Activated CD8-positive, alpha-beta memory T cell treated with anti-CD3 and anti-CD28 coated beads for 1 hour (primary cell): ENCODE results near the gene ALKBH5.

ENCODE experiments used
- DNase-seq, 2 donors: peaks; one replicate each; pipeline ENCODE4 v3.0.0-alpha.2; 2020; ENCODE audit warnings: low read depth in 1 of 2; ENCODE audit errors: extremely low read depth in 1 of 2

Gene ALKBH5

DNA sequence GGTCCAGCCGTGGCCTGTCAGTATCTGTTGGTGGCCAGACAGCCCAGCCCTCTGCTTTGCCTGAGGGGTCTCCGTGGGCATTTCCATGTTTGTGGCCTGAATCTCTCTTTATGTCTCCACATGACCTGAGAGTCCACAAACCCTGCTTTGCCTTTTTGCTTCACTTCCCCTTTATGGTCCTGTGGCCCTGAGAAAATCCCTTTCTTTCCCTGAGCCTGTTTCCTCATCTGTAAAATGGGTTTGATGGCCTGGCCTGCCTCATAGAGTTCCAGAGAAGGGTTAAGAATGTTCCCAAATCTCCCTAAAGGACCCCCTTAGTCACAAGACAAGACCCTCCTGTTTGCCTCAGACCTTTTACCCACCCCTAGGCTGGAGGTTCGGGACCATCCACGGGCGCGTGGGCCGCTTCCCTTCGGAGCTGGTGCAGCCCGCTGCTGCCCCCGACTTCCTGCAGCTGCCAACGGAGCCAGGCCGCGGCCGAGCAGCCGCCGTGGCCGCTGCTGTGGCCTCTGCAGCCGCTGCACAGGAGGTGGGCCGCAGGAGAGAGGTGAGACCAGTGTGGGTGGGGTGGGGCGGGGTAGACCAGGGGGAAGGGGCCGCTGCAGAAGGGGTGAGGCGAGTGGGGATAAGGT, 26.2 kb upstream of the ALKBH5 start:
- DNase-seq, result no peak

DNA sequence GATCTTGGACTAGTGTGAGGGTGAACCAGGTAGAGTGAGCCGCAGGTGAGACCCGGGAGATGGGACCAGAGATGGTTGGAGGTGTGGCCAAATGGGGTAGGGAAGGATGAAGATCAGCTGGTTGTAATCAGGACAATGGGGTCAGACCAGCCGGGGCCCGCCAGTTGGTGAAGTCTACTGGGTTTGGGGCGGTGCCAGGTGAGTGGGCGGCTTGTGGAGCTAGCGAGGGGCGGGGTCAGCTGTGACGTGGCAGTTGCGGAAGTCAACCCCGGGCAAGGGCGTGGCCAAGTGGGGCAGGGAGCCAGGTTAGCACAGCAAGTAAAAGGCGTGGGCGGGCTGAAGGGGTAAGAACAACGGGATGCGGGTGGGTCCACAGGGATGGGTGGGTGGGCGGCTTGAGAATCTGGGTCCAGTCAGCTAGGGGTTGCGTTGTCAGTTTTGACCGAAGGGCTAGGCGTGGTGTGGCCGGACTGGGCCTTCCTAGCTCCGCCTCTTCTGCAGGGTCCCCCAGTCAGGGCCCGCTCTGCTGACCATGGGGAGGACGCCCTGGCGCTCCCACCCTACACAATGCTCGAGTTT, 25.5 kb upstream of the ALKBH5 start:
- peak; percentile 91 to 92 for DNase-seq

GRCh38 chr17:18159551-18160120, 24.0 kb upstream of the ALKBH5 start:
- no peak for DNase-seq

GRCh38 chr17:18160128-18160856, 23.3 kb upstream of the ALKBH5 start:
- DNase-seq, result no peak

DNA sequence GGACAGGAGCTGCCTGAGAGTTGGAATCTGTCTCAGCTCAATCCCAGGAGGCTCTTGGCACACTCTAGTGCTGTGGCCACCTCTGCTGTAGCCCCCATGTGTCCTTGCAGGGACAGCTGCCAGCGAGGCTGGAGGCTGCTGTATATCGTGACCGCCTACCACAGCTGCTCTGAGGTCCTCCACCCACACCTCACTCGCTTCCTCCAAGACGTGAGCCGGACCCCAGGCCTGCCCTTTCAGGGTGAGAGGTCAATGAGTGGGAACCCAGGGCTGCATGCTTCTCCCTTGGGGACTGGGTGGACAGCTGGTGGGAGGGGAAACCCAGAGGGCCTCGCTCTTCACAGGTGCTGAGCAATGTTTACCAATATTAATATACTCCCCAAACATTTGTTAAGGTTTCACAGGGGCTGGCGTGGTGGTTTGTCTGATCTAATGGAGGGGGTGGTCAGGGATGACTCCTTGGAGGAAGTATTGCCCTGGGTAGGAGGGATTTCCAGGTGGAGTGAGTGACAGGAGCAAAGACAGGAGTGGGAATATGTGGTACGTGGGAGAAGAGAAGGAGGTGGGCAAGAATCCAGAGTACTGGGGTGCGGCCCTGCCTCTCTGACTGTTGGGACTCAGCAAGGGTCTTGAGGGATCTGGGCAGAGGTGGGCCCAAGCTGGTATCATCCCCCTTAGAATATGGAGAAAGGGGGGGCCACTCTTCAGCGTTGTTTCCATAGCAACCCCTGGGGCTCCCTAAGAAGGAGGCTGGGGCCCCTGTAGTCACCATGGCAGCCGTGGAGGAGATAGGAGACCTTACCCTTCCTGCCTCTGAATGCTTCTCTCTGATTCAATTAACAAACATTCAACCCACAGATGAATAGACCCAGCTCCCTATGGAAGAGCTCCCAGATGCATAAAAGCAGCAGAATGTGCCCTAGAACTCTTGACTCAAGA, 22.2 kb upstream of the ALKBH5 start:
- DNase-seq, result no peak

GRCh38 chr17:18163547-18163946, 20.1 kb upstream of the ALKBH5 start:
- no peak for DNase-seq

DNA sequence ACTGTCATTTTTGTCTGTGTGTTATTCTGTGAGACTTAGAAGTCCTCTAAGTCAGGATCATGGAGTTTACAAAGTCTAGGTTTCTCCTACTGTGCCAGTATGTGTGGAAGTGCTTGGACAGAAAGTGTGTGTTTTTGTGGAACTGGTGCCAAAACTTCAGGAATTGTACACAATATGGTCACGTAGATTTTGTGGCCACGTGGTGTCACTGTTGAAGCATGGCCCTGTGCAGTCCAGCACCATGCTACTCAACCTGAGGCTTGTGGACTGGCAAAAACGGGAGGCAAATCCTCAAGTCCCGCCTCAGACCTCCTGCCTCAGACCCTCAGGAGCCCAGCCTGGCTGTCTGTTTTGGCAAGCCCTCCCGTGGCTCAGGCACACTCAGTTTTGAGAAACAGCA, 16.7 kb upstream of the ALKBH5 start:
- DNase-seq, result no peak

GRCh38 chr17:18167421-18167820, 16.2 kb upstream of the ALKBH5 start:
- DNase-seq, result no peak

GRCh38 chr17:18172531-18173278, 10.9 kb upstream of the ALKBH5 start:
- no peak for DNase-seq

DNA sequence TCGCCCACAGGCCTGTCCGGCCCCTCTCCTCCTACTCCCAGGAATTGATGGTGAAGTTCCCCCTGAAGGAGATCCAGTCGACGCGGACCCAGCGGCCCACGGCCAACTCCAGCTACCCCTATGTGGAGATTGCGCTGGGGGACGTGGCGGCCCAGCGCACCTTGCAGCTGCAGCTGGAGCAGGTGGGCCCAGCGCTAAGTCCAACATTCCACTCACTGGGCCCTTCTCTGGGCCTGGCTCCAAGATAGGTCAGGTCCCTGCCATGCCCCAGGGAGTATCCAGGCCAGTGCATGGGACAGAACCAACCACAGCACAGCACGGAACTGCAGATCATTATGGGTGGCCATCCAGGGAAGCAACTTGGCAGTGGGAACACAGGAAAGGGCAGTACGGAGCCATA, 9.9 kb upstream of the ALKBH5 start:
- no peak for DNase-seq

DNA sequence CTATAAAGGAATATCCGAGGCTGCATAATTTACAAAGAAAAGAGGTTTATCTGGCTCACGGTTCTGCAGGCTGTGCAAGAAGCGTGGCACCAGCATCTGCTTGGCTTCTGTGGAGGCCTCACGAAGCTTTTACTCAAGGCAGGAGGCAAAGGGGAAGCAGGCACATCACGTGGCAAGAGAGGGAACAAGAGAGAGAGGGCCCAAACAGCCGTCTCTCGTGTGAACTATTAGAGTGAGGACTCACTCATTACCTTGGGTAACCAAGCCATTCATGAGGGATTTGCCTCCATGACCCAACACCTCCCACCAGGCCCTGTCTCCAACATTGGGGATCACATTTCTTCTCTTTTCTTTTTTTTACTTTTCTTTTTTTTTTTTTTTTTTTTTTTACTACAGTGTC, 7.5 kb upstream of the ALKBH5 start:
- no peak for DNase-seq

GRCh38 chr17:18177133-18177532, 6.5 kb upstream of the ALKBH5 start:
- DNase-seq, result no peak

- no peak for DNase-seq
Observed at GRCh38 chr17:18177722-18178121, 5.9 kb upstream of the ALKBH5 start.

- DNase-seq, result no peak
Observed at GRCh38 chr17:18179196-18179595, 4.4 kb upstream of the ALKBH5 start.

- no peak for DNase-seq
Observed at GRCh38 chr17:18179804-18180203, 3.8 kb upstream of the ALKBH5 start.

DNA sequence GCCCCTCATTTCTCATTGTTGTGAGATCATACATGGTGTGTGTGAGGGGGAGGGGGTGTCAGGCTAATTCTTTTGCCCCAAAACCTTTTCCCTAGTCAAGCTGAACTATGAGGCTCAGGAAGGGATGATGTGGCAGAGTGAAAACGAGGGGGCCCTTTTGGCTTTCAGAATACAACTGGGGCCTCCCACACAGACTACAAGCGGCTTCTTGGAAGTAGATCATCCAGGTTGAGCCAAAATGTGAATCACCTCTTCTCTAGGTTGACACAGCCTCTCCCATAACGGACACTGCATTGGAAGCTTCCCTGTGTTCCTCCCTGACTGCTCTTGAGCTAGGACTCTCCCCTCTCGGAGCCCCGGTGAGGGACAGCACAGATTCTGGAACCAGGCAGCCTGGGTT, 2.3 kb upstream of the ALKBH5 start:
- no peak for DNase-seq

- no peak for DNase-seq
Observed at GRCh38 chr17:18182110-18182977, 1.3 kb upstream of the ALKBH5 start.

- peak; percentile 40 to 65 for DNase-seq
Observed at GRCh38 chr17:18182978-18183333, 672 bp upstream of the ALKBH5 start.
